HG02798 (cell line): Measurements from ENCODE around the gene SNRPB2.

Source experiments
- ATAC-seq: cut with Tn5 transposase; IDR thresholded peaks from one replicate; pipeline ENCODE4 v1.9.1; 2021; ENCODE audit warnings: mild to moderate bottlenecking; ENCODE audit not compliant: unreplicated experiment, poor library complexity

Gene SNRPB2

GRCh38 chr20:16781496-16781895 is 51.7 kb downstream of the SNRPB2 start:
- no peak for ATAC-seq

GRCh38 chr20:16785226-16785625 is 55.4 kb downstream of the SNRPB2 start:
- ATAC-seq = no peak
